Stimulated activated effector memory CD8-positive, alpha-beta T cell treated with anti-CD3 and anti-CD28 coated beads, Interleukin-12 subunit alpha, Interleukin-12 subunit beta, amount 100 ng/mL, for 72 hours (primary cell): ENCODE results near the gene HDAC5.
"Not testable (repeated sequence)": the region's sequence is repeated elsewhere in the genome, so short reads cannot be mapped to it uniquely, and the experiment has no call there.

Experiments used
- ATAC-seq: fragments of 150-1000 bp; cut with Tn5 transposase; 2 replicates; pipeline ENCODE4 v1.10.0; 2021
- DNase-seq, 2 donors: peaks; one replicate each; pipeline ENCODE4 v3.0.0; 2021 to 2022; ENCODE audit warnings: low spot score in 2 of 2
- H3K27ac Mint-ChIP-seq: one replicate; pipeline ENCODE4 v1.8.0; 2022; ENCODE audit warnings: mild to moderate bottlenecking, mixed read lengths
- H3K36me3 Mint-ChIP-seq: one replicate; pipeline ENCODE4 v1.8.0; 2022; ENCODE audit warnings: mild to moderate bottlenecking, mixed read lengths
- H3K4me1 Mint-ChIP-seq: one replicate; pipeline ENCODE4 v1.8.0; 2022; ENCODE audit warnings: mixed read lengths
- H3K4me3 Mint-ChIP-seq: one replicate; pipeline ENCODE4 v1.8.0; 2022; ENCODE audit warnings: mild to moderate bottlenecking, mixed read lengths
- H3K9me3 Mint-ChIP-seq: one replicate; pipeline ENCODE4 v1.8.0; 2022; ENCODE audit warnings: mixed read lengths

The HDAC5 gene

DNA sequence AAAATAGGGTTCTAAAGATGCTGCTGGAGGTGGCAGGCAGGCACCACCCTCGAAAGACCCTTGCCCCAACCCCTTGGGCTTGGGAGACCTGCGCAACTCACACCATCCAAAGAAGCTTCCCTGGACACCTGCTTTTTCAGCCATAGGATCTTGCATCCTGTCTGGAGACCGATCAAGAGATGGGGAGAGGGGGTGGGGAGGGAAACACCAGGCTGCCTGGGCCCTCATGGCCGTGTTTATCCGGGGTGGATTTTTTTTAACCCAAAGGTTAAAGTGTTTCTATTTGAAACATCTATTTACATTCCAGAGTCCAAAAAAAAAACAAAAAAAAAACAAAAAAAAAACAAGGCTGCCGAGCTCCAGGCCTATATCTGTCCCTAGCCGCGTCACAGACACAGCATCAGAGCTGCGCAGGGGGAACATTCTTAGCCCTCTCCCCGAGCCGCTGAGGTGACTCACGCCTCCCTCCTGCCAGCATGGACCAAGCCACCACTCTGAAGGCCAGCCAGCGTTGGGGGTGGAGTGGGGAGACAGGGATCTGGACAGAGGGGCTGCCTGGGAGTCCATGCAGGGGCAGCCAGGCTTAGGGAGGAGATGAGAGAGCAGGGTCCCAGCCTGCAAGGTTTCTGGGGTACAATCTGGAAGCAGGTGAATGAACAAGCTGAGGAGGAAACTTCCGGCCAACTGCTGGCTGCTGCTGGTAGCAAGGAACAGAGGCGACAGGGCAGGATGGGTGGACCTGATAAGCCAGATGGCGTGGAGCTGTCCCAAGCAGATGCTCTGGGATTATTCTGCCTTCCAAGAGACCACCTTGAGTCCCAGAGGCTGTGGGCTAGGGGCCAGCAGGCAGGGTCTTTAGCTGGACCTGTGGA lies 14.8 kb downstream of the HDAC5 start:
- Mint-ChIP-seq H3K4me3 (no peak overlapping the region), H3K27ac (no peak overlapping the region), H3K9me3 (no peaks in the 10 kb centered on the region), H3K4me1 (peaks cover 34% of the 10 kb centered on the region), H3K36me3 (peaks cover 9% of the 10 kb centered on the region)
- ATAC-seq (no peak), DNase-seq (no peak)

DNA sequence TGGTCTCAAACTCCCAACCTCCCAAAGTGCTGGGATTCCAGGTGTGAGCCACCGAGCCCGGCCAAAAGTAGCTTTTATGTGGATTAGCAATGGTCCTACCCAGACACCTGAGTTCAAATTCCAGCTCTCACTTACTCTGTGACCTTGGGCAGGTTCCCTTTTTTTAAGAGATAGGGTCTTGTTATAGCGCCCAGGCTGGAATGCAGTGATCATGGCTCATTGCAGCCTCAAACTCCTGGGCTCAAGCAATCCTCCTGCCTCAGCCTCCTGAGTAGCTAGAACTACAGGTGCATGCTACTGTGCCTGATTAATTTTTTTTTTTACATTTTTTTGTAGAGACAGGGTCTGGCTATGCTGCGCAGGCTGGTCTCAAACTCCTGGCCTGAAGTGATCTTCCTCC lies 16.6 kb downstream of the HDAC5 start:
- no peaks in the 10 kb centered on the region for H3K9me3 Mint-ChIP-seq
- H3K4me1 Mint-ChIP-seq: peaks cover 17% of the 10 kb centered on the region
- H3K36me3 Mint-ChIP-seq: peaks cover 19% of the 10 kb centered on the region
- H3K4me3 Mint-ChIP-seq: no peak overlapping the region
- H3K27ac Mint-ChIP-seq: no peak overlapping the region
- ATAC-seq: no peak
- DNase-seq: no peak

DNA sequence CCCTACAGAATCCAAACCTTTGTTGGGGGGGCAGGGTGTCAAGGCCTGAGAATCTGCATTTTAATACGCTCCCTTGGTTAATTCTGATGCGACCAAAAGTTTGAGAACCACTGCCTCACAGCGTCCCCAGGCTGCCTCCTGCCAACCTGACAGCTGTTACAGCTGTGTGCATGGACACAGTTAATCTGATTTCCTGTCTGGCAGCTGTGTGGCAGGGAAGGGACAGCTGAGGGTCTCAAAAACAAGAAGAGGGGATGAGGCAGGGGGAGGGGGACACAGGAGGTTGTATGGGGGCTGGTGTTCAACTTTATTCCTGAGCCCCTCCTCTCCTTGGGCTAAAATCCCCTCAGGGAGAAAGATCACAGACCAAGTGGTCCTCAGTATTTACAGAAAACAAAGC lies 17.5 kb downstream of the HDAC5 start:
- no peak for DNase-seq
- Mint-ChIP-seq H3K27ac (no peak overlapping the region), H3K9me3 (no peaks in the 10 kb centered on the region), H3K4me3 (no peak overlapping the region), H3K4me1 (peaks cover 12% of the 10 kb centered on the region), H3K36me3 (peaks cover 19% of the 10 kb centered on the region)
- no peak for ATAC-seq

DNA sequence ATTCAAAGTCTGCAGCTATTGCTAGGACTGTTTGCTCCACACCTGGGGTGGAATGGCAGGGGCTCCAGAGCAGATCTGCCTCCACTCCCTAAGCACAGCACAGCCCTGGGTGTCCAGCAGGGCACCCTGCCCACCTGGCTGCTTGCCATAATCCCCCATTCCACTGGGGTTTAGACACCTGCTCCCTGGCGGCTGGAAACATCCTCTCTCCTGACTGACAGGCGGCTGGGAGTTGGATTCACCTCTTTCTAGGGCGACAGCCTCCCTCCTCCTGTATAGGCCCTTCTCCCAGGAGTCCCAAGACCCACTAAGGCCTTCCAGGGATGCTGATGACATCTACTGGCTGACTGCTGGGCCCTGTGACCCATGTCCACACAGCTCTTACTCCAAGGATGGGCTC lies 18.0 kb downstream of the HDAC5 start:
- no peak for ATAC-seq
- no peaks in the 10 kb centered on the region for H3K9me3 Mint-ChIP-seq
- no peak overlapping the region for H3K4me3 Mint-ChIP-seq
- peaks cover 19% of the 10 kb centered on the region for H3K36me3 Mint-ChIP-seq
- DNase-seq: no peak
- no peak overlapping the region for H3K27ac Mint-ChIP-seq
- peaks cover 12% of the 10 kb centered on the region for H3K4me1 Mint-ChIP-seq

DNA sequence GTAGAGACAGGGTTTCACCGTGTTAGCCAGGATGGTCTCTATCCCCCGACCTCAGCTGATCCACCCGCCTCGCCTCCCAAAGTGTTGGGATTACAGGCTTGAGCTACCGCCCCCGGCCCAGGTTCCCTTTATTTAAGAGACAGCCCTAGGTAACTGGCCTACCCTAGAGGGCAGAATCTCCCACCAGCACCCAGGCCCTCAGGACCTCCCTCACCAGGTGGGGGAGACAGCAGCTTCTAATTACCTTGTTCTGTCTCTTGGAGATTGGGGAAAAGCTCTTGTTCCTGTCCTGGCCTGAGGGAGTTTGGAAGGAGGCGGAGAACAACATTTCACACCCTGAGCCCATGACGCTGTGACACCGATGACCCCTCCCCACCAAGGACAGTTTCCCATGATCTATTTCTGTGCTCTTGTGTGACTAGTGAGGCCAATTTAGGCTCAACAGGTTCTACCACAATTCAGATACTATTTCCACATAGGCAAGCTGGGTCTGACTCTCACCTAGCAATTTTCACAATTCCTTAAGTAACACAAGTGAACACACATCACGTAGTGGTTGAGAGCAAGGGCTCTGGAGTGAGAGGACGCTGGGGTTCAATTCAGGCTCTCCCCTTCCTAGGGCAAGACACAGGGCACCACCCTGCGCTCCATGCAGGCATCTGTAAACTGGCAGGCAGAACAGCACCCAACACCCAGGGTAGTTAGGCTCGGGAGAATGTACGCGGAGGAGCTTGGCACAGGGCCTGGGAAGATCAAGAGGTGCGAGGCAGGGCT lies 20.4 kb downstream of the HDAC5 start:
- H3K36me3 Mint-ChIP-seq: peaks cover 14% of the 10 kb centered on the region
- no peak overlapping the region for H3K27ac Mint-ChIP-seq
- no peaks in the 10 kb centered on the region for H3K9me3 Mint-ChIP-seq
- no peak overlapping the region for H3K4me3 Mint-ChIP-seq
- DNase-seq (no peak), ATAC-seq (no peak)
- H3K4me1 Mint-ChIP-seq: peaks cover 12% of the 10 kb centered on the region

DNA sequence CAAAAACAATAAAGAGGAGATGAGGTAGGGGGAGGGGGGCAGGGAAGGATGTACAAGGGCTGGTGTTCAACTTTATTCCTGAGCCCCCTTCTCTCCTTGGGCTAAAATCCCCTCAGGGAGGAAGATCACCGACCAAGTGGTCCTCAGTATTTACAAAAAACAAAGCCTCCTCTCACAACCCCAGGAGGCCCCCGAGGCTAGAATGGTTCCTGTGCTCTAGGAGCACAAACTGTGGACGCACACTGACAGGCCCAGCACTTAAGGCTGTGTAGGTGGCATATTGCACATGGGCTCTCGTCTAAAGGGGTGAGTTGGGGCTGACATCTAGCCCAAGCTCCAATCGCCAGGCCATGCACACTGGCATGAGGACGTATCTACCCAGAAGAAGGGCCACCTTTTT lies 21.6 kb downstream of the HDAC5 start:
- not testable (repeated sequence) for H3K4me1 Mint-ChIP-seq, DNase-seq, H3K9me3 Mint-ChIP-seq, H3K27ac Mint-ChIP-seq, H3K4me3 Mint-ChIP-seq, ATAC-seq
- H3K36me3 Mint-ChIP-seq: peaks cover 14% of the 10 kb centered on the region

DNA sequence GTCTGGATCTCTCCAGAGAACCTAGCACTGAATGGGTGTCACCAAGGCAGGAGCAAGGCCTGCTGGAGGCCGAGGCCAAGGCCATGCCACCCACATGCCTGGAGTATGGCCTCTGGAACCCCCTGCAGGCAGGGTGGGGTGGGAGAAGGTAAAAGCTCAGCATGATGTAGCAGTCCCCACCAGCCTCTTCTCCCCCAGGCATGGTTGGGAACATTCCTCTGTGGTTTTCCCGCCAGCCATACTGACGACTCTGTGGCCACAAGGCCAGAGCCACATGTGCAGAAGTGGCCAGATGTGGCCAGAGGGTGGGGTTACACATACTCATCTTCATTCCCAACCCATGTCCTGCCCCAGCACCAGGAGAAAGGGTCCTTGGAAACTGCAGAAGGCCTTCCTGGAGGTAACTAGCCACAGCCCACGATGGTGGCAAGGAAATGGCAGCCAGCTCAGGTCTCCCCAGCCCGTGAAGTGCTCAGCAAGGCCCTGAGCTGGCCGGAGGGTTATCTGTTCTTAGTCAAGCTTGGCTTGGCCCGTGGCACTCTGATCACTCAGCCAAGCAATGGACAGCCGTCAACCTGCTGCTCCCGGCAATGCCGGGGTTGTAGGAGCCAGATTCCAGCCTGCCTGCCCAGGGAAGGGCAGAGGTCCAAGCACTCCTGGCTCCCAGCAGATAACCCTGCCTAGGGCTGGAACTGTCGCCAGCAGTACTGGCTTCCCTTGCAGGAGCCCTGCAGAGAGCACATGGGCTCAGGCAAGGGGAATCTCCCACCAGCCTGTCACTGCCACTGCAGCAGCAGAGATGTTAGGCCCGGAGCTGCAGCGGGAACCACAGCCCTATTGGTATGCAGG lies 26.1 kb downstream of the HDAC5 start:
- H3K9me3 Mint-ChIP-seq: no peaks in the 10 kb centered on the region
- H3K4me3 Mint-ChIP-seq: no peak overlapping the region
- no peak for ATAC-seq
- H3K27ac Mint-ChIP-seq: no peak overlapping the region
- H3K36me3 Mint-ChIP-seq: peaks cover 8% of the 10 kb centered on the region
- H3K4me1 Mint-ChIP-seq: peaks cover 10% of the 10 kb centered on the region
- DNase-seq: no peak

DNA sequence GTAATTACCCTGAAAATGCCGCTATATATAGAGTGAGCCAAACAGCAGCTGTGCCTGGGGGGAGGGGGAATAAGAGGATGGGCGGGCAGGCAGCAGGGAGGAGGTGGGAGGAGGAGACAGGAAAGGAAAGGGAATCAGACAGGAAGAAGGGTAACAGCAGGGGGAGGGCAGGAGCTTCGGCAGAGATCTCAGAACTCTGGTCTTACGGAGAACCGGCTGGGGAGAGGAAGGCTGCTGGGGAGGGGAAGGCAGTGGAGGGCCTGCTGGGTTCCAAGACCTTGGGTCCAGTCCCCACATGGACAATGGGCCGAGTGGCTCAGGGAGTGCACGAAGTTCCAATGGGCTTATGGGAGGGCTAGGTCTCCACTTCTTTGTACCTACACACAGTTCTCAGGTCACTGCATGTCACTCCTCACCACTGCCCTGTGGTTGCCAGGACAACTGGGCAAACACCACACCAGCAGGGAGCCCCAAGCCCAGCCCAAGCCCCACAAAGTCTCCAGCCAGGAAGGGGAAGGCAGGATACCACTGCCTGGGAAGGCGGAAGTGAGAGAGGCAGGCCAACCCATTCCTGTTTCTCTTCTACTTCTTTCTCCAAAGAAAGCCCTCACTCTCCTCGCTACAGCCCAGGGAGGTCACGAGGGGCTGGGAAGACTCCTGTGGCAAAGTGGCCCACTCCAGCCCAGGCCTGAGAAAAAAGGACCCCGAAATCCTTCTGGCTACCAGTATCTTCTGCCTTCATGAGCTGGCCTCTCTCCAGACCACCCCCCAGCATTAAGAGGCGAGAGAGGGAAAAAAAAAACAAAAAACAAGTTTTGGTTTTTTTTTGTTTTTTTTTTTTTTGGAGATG lies 27.6 kb downstream of the HDAC5 start:
- H3K36me3 Mint-ChIP-seq: peaks cover 14% of the 10 kb centered on the region
- peak; percentile 4 for ATAC-seq
- peaks cover 10% of the 10 kb centered on the region for H3K4me1 Mint-ChIP-seq
- DNase-seq: no peak
- peak overlapping the region; percentile 50 for H3K27ac Mint-ChIP-seq
- no peak overlapping the region for H3K4me3 Mint-ChIP-seq
- H3K9me3 Mint-ChIP-seq: no peaks in the 10 kb centered on the region

DNA sequence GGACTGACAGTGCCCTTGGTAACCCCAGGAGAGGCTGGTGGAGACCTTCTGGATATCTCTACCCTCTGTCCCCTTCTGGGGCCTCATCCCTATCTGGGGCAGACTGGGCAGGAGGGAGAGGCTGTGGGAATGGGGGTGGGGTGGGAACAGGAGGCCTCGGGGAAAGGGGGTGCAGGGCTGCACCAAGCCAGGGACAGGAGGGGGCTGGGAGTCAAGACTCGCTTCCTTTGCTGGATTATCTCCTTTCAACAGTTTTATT lies 28.1 kb downstream of the HDAC5 start:
- ATAC-seq (no peak), DNase-seq (no peak)
- Mint-ChIP-seq H3K4me3 (no peak overlapping the region), H3K27ac (peak overlapping the region; percentile 50), H3K36me3 (peaks cover 14% of the 10 kb centered on the region), H3K9me3 (no peaks in the 10 kb centered on the region), H3K4me1 (peaks cover 10% of the 10 kb centered on the region)

DNA sequence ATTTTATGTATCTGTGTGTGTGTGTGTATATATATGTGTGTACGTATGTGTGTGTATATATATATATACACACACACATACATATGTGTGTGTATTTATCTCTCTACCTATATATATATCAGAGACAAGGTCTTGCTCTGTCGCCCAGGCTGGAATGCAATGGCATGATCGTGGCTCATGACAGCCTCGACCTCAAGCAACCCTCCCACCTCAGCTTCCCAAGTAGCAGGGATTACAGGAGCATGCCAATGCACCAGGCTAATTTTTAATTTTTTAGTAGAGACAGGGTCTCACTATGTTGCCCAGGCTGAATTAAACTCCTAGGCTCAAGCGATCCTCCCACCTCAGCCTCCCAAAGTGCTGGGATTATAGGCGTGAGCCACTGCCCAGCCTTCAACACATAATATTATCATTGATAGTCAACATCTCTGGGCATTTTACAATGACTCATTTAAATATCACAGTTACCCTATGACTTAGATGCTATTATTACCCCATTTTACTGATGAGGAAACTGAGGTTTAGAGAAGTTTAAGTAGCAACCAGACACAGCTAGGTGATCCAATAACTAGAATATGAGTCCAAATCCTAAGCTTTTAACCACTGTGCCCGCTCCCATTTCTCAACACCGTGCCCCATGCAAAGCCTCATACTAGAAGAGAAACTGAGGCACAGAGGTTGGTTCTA lies 28.6 kb downstream of the HDAC5 start:
- Mint-ChIP-seq H3K4me3 (no peak overlapping the region), H3K27ac (peak overlapping the region; percentile 50), H3K9me3 (no peaks in the 10 kb centered on the region), H3K36me3 (peaks cover 14% of the 10 kb centered on the region), H3K4me1 (peaks cover 10% of the 10 kb centered on the region)
- DNase-seq (no peak), ATAC-seq (no peak)

DNA sequence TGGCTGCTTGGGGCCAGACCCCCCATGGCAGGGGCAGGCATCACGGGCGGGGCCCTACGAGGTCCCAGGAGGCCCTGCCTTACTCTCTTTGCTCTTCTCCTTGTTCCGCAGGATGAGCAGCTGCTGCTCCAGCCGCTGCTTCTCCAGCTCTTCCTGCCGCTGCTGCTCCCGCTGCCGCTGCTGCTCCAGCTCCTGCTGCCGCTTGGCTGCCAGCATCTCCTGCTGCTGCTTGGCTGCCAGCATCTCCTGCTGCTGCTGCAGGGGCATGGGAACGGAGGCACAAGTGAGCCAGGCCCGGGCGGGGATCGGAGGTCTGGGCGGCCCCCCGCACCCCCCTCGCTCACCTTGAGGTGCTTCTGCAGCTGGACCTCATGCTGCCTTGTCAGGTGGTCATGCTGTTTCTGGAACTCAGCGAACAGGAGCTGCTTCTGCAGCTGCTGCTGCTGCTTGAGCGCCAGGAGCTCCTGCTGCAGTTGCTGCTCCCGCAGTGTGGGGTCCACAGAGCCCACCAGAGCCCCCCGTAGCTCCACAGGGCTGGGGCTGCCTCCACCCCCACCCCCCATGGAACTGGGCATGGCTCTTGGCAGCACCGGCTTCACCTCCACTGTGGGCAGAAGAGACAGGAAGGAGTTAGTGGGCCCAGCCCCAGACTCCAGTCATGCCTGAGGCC lies 30.1 kb downstream of the HDAC5 start:
- H3K4me3 Mint-ChIP-seq: no peak overlapping the region
- H3K27ac Mint-ChIP-seq: no peak overlapping the region
- H3K9me3 Mint-ChIP-seq: no peaks in the 10 kb centered on the region
- ATAC-seq (no peak), DNase-seq (no peak)
- peaks cover 17% of the 10 kb centered on the region for H3K4me1 Mint-ChIP-seq
- peaks cover 20% of the 10 kb centered on the region for H3K36me3 Mint-ChIP-seq

DNA sequence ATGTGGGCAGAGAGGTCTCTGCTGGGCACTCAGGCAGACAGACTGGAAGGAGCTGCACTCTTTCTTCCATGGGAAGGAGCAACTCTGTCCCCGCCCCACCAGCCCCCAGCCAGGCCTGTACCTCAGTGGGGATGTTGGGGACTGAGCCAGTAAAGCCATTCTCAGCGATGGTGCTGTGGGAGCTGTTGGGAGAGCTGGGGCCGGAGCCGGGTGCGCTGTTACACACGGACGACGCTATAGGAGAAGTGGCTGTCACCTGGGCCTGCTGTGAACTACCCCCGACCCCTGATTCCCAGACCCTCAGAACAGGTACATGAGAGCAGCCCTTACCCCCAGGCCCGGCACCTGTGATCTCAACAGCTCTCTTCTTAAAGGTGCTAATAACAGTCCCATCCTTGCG lies 31.4 kb downstream of the HDAC5 start:
- no peak overlapping the region for H3K4me3 Mint-ChIP-seq
- no peaks in the 10 kb centered on the region for H3K9me3 Mint-ChIP-seq
- DNase-seq (no peak), ATAC-seq (no peak)
- H3K27ac Mint-ChIP-seq: peak overlapping the region; percentile 46
- peaks cover 32% of the 10 kb centered on the region for H3K36me3 Mint-ChIP-seq
- H3K4me1 Mint-ChIP-seq: peaks cover 29% of the 10 kb centered on the region

DNA sequence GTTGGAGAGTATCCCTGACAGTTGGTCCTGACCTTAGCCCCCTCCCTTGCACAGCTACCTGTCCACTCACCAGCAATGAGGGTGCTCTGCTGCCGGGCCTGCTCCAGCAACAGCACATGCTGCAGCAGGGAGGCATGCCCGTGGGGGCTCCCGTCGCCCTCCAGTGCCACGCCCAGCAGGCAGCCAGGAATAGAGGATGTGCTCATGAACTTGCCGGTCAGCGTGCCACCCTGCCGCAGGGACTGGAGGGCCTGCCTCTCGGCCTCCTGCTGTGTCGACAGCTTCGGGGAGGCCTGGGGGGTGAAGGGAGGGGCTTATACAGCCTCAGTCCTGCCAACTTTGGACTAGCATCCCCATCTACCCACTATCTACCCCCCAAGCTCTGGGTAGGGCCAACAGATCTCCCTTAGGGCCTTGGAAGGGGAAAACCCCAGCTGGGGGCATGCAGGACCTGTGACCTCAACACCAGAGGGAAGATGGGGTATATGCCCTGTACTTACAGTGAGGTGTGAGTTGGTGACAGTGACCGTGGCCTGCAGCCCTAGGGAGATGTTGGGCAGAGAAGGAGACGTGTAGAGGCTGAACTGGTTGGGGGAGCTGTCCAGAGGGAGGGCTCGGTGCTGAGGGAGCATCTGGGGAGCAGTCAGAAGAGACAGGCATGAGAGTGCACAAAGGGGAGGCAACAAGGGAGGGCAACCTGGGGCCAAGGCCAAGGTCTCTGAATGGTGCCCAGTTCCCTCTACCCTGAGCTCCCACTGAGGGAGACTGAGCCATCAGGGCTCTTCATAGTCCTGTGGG lies 32.0 kb downstream of the HDAC5 start:
- H3K27ac Mint-ChIP-seq: peak overlapping the region; percentile 46
- H3K36me3 Mint-ChIP-seq: peaks cover 37% of the 10 kb centered on the region
- no peak for DNase-seq
- H3K9me3 Mint-ChIP-seq: no peaks in the 10 kb centered on the region
- ATAC-seq: no peak
- no peak overlapping the region for H3K4me3 Mint-ChIP-seq
- H3K4me1 Mint-ChIP-seq: peaks cover 36% of the 10 kb centered on the region
